Calu3 (cell line): ENCODE results near the gene ADD2. TPM values are rescaled to one million over a fixed set of nuclear protein-coding genes. Genes with fewer than 3 reads are reported as not detected.

Experiments used
- BruUV-seq: library from RNA; stranded (reverse); fragments of 400-500 nt; replicated peaks from 2 replicates; lab custom pipeline; 2021; lab: Mats Ljungman, UMichigan
- CTCF ChIA-PET: fragments of 300-600 bp; sonication (Branson Sonifier 250); formaldehyde crosslinking; loops from one replicate; lab custom pipeline; 2022; ENCODE audit warnings: antibody characterized with exemption; lab: Charles Lee
- DNase-seq: peaks from one replicate; pipeline ENCODE4 v3.0.0; 2022
- H3K27ac Mint-ChIP-seq: one replicate; pipeline ENCODE4 v1.8.0; 2022; ENCODE audit warnings: mixed read lengths; ENCODE audit not compliant: unreplicated experiment
- H3K27me3 Mint-ChIP-seq: one replicate; pipeline ENCODE4 v1.8.0; 2022; ENCODE audit warnings: mixed read lengths; ENCODE audit not compliant: unreplicated experiment
- H3K36me3 Mint-ChIP-seq: one replicate; pipeline ENCODE4 v1.8.0; 2022; ENCODE audit warnings: mild to moderate bottlenecking, moderate library complexity, mixed read lengths; ENCODE audit not compliant: insufficient read depth, unreplicated experiment
- H3K4me1 Mint-ChIP-seq: one replicate; pipeline ENCODE4 v1.8.0; 2022; ENCODE audit warnings: mild to moderate bottlenecking, low read depth, mixed read lengths; ENCODE audit not compliant: unreplicated experiment
- H3K4me3 Mint-ChIP-seq: one replicate; pipeline ENCODE4 v1.8.0; 2022; ENCODE audit warnings: mild to moderate bottlenecking, low read depth, moderate library complexity, mixed read lengths; ENCODE audit not compliant: unreplicated experiment
- H3K9me3 Mint-ChIP-seq: one replicate; pipeline ENCODE4 v1.8.0; 2022; ENCODE audit warnings: low read depth, mixed read lengths; ENCODE audit not compliant: unreplicated experiment
- intact Hi-C: fragments of 100-400 bp; cut with micrococcal nuclease; formaldehyde crosslinking; loops from one replicate; pipeline ENCODE4 v1.10.0; 2022; ENCODE audit not compliant: unreplicated experiment
- total RNA-seq: library from RNA; stranded (reverse); gene quantifications from 2 replicates; pipeline ENCODE4 v1.2.3, GENCODE V29; 2022
- TF ChIP-seq, protein P1 (sequence below): fragments of 200-600 bp; IDR thresholded peaks from one replicate; pipeline ENCODE4 v1.8.0; 2022; ENCODE audit warnings: antibody characterized with exemption; ENCODE audit not compliant: unreplicated experiment

Gene ADD2
- total RNA-seq, 1 experiment from 2014 or later, result 0.14 TPM

GRCh38 chr2:70753902-70754301 is 14.1 kb downstream of the ADD2 start:
- DNase-seq, result no peak
- TF ChIP-seq, protein P1, sequence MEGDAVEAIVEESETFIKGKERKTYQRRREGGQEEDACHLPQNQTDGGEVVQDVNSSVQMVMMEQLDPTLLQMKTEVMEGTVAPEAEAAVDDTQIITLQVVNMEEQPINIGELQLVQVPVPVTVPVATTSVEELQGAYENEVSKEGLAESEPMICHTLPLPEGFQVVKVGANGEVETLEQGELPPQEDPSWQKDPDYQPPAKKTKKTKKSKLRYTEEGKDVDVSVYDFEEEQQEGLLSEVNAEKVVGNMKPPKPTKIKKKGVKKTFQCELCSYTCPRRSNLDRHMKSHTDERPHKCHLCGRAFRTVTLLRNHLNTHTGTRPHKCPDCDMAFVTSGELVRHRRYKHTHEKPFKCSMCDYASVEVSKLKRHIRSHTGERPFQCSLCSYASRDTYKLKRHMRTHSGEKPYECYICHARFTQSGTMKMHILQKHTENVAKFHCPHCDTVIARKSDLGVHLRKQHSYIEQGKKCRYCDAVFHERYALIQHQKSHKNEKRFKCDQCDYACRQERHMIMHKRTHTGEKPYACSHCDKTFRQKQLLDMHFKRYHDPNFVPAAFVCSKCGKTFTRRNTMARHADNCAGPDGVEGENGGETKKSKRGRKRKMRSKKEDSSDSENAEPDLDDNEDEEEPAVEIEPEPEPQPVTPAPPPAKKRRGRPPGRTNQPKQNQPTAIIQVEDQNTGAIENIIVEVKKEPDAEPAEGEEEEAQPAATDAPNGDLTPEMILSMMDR, result no peak
- CTCF ChIA-PET, result no interaction called here
- Mint-ChIP-seq H3K27ac (no peak overlapping the region), H3K36me3 (no peaks in the 10 kb centered on the region), H3K9me3 (no peaks in the 10 kb centered on the region), H3K4me3 (no peak overlapping the region), H3K27me3 (peaks cover 27% of the 10 kb centered on the region), H3K4me1 (no peaks in the 10 kb centered on the region)
- intact Hi-C loops, result no loop called here
- no TSS peak for BruUV-seq

DNA sequence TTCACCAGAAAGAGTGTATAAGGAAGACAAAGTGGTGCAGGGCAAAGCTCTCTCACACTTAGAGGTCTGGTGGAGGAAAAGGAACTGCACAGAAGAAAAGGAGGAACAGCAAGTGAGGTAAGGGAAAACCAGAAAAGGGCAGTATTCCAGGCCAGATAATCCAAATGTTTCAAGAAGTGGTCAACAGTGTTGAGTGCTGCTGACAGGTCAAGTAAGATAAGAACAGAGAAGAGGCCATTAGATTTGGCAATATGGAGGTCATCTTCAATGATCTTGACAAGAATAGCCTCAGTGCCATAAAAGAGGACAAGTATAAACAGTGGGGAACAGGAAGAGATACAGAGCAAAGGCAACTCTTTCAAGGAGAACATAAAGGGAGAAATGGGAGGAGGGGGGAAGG is 15.0 kb downstream of the ADD2 start:
- Mint-ChIP-seq H3K27me3 (peaks cover 36% of the 10 kb centered on the region), H3K4me3 (no peak overlapping the region), H3K4me1 (no peaks in the 10 kb centered on the region), H3K9me3 (no peaks in the 10 kb centered on the region), H3K36me3 (no peaks in the 10 kb centered on the region), H3K27ac (no peak overlapping the region)
- intact Hi-C loops, result no loop called here
- no peak for DNase-seq
- no TSS peak for BruUV-seq
- CTCF ChIA-PET, result no interaction called here
- TF ChIP-seq, protein P1, result no peak

- BruUV-seq, result no TSS peak
- DNase-seq, result no peak
- TF ChIP-seq, protein P1, result no peak
- intact Hi-C loops, result no loop called here
- CTCF ChIA-PET, result interaction anchor here (0.5 to 0.6 kb wide), 2 partner anchors 112 to 579 kb away, joined by 3 to 4 read pairs; partner anchors contain the start of gene ZNF638
- no peak overlapping the region for H3K27ac Mint-ChIP-seq
- H3K9me3 Mint-ChIP-seq, result peaks cover 3% of the 10 kb centered on the region
- no peak overlapping the region for H3K4me3 Mint-ChIP-seq
- H3K36me3 Mint-ChIP-seq, result no peaks in the 10 kb centered on the region
- peaks cover 42% of the 10 kb centered on the region for H3K27me3 Mint-ChIP-seq
- H3K4me1 Mint-ChIP-seq, result no peaks in the 10 kb centered on the region
Observed at GRCh38 chr2:70752396-70752795, 15.6 kb downstream of the ADD2 start.

DNA sequence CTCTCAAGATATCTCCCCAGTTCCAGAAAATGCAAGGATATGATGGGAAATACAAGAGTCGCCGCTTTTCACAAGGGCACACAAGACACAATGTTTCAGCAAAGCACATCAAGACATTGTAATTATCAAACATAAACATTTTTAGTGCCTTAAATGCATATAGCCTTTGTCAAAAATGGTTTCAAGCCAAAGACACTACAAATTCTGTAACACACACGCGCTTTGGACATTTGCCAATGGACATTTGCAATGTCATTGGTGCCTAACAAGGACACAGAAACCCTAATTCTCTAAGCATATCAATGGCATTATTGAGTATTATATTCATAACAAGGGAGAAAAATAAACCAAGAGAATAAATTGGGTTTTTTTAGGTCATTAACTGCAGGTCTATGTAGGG is 16.1 kb downstream of the ADD2 start:
- DNase-seq, result no peak
- Mint-ChIP-seq H3K36me3 (no peaks in the 10 kb centered on the region), H3K9me3 (peaks cover 4% of the 10 kb centered on the region), H3K27ac (no peak overlapping the region), H3K4me3 (no peak overlapping the region), H3K27me3 (peaks cover 47% of the 10 kb centered on the region), H3K4me1 (no peaks in the 10 kb centered on the region)
- intact Hi-C loops, result no loop called here
- CTCF ChIA-PET, result interaction anchor here (0.5 kb wide), 1 partner anchor 580 kb away, joined by 4 read pairs; the partner anchor contains the start of gene ZNF638
- TF ChIP-seq, protein P1, result no peak
- no TSS peak for BruUV-seq
